HepG2 (cell line): ENCODE measurements around the gene MTREX. TPM values are rescaled to one million over a fixed set of nuclear protein-coding genes. Genes with fewer than 3 reads are reported as not detected.

ENCODE experiments used
- DR1 ChIP-seq: sonication (generic); formaldehyde crosslinking; IDR thresholded peaks from 2 replicates; pipeline ENCODE4 v1.8.0; 2021; ENCODE audit warnings: mild to moderate bottlenecking, missing genetic modification reagents, inconsistent platforms
- FOXA1 ChIP-seq, 2 experiments: fragments of 450-650 bp in 1 of 2; sonication (generic) in 1 of 2; formaldehyde crosslinking in 1 of 2; IDR thresholded peaks; 2 replicates each; pipeline versions ENCODE4 v1.4.0 to v1.6.1; 2016 to 2020; ENCODE audit warnings: missing genetic modification reagents in 1 of 2
- KLF12 ChIP-seq: sonication (generic); formaldehyde crosslinking; IDR thresholded peaks from 2 replicates; pipeline ENCODE4 v1.4.0; 2020; ENCODE audit warnings: missing genetic modification reagents, borderline replicate concordance
- SOX13 ChIP-seq, 3 experiments: fragments of 450-650 bp in 1 of 3; sonication (generic) in 1 of 3; formaldehyde crosslinking in 1 of 3; IDR thresholded peaks in 2 of 3; conservative IDR thresholded peaks in 1 of 3; 2 replicates each; pipeline versions ENCODE4 v1.5.0 to v1.6.1; 2016 to 2020; ENCODE audit warnings: antibody characterized with exemption in 1 of 3, mild to moderate bottlenecking in 1 of 3, missing compliant biosample characterization in 1 of 3, missing genetic modification reagents in 1 of 3, moderate library complexity in 1 of 3
- SOX5 ChIP-seq: IDR thresholded peaks from 2 replicates; pipeline ENCODE4 v1.6.1; 2016; ENCODE audit warnings: borderline replicate concordance
- SRSF4 ChIP-seq: fragments of 200-400 bp; formaldehyde crosslinking; IDR thresholded peaks from one replicate; pipeline ENCODE4 v1.6.1; 2018; ENCODE audit warnings: mild to moderate bottlenecking, low read depth, low read length, moderate library complexity; ENCODE audit not compliant: poor library complexity, severe bottlenecking
- STAT5B ChIP-seq: sonication (generic); formaldehyde crosslinking; IDR thresholded peaks from 2 replicates; pipeline ENCODE4 v1.4.0; 2020; ENCODE audit warnings: missing genetic modification reagents
- ZEB1 ChIP-seq: IDR thresholded peaks from 2 replicates; pipeline ENCODE4 v1.6.1; 2012; ENCODE audit warnings: mild to moderate bottlenecking, low read depth, inconsistent platforms; ENCODE audit not compliant: insufficient replicate concordance
- ZNF850 ChIP-seq: sonication (generic); formaldehyde crosslinking; conservative IDR thresholded peaks from 2 replicates; pipeline ENCODE4 v1.9.0; 2021; ENCODE audit warnings: mild to moderate bottlenecking, missing genetic modification reagents
- polyA plus RNA-seq, 8 experiments: library from polyadenylated mRNA; depleted of rRNA in 3 of 8; stranded (reverse) in 7 of 8; unstranded in 1 of 8; fragments of >200 nt; fragmentation: Illumina TruSeq in 4 of 8; extraction: Trizol in 4 of 8; gene quantifications; 2 replicates each; pipeline versions ENCODE4 v1.2.1 to v1.2.3, GENCODE V29; 2011 to 2016; ENCODE audit warnings: low read depth in 4 of 8, missing spikeins in 1 of 8, mixed read lengths in 1 of 8; ENCODE audit not compliant: insufficient read depth in 1 of 8
- total RNA-seq, 5 experiments: library from RNA; depleted of rRNA; stranded (reverse); fragments of >200 nt; fragmentation: Illumina TruSeq; extraction: Trizol; gene quantifications; 2 replicates each; pipeline ENCODE4 v1.2.3, GENCODE V29; 2016; ENCODE audit warnings: low read depth in 1 of 5
- TF ChIP-seq, protein P1 (sequence below): IDR thresholded peaks from 2 replicates; pipeline ENCODE4 v1.6.1; 2016; ENCODE audit warnings: low read depth
- TF ChIP-seq, protein P2 (sequence below): sonication (generic); formaldehyde crosslinking; IDR thresholded peaks from 2 replicates; pipeline ENCODE4 v1.9.0; 2021; ENCODE audit warnings: missing genetic modification reagents, mild to moderate bottlenecking, borderline replicate concordance
- TF ChIP-seq, protein P3 (sequence below): sonication (generic); formaldehyde crosslinking; IDR thresholded peaks from 2 replicates; pipeline ENCODE4 v1.5.0; 2020; ENCODE audit warnings: missing genetic modification reagents
- TF ChIP-seq, protein P4 (sequence below): sonication (generic); formaldehyde crosslinking; IDR thresholded peaks from 2 replicates; pipeline ENCODE4 v1.5.0; 2020; ENCODE audit warnings: mild to moderate bottlenecking, missing genetic modification reagents, borderline replicate concordance
- TF ChIP-seq, protein P5 (sequence below): sonication (generic); formaldehyde crosslinking; conservative IDR thresholded peaks from 2 replicates; pipeline ENCODE4 v1.8.1; 2023; ENCODE audit warnings: missing genetic modification reagents

The MTREX gene
- total and polyA plus RNA-seq, 2 of the 13 experiments (the other 11 are each of a cell fraction or from before 2014, with no cell fraction given), result 16.4 to 91.5 TPM

DNA sequence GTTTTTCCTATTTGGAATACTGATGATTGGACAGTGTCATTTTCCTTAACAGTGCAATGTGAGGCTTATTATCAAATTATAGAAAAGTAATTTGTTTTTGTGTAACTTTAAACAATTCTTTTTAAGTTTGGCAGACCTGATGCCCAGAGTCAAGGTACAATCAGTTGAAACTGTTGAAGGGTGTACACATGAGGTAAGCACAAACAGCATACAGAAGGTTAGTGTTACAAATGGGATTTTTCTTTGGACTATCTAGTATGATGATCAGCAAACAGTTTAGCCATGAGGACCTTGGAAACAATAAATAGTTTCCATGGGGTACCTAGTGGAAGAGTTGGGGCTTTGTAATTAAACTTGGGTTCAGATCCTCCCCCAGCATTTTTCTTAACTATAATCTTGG, 16.2 kb downstream of the MTREX start (continued):
- TF ChIP-seq DR1 (CRISPR knock-in tag) (no peak), KLF12 (no peak), STAT5B (CRISPR knock-in tag) (no peak), SRSF4 (no peak), SOX5 (CRISPR knock-in tag) (peak; percentile 55; the same call in 1 of the 2 replicates), ZNF850 (CRISPR knock-in tag) (no peak), SOX13 (IDR thresholded peaks at IDR 0.05) (no peak), SOX13 (CRISPR knock-in tag; conservative IDR thresholded peaks at IDR 0.05 in 1 of 2, IDR thresholded peaks at IDR 0.05 in 1 of 2) (peak in 1 of 2 experiments; percentile 45; a peak in 1 of 4 replicates), FOXA1 (IDR thresholded peaks at IDR 0.05) (no peak), FOXA1 (CRISPR knock-in tag; IDR thresholded peaks at IDR 0.05) (peak; percentile 51), ZEB1 (no peak)
- TF ChIP-seq, protein P1, sequence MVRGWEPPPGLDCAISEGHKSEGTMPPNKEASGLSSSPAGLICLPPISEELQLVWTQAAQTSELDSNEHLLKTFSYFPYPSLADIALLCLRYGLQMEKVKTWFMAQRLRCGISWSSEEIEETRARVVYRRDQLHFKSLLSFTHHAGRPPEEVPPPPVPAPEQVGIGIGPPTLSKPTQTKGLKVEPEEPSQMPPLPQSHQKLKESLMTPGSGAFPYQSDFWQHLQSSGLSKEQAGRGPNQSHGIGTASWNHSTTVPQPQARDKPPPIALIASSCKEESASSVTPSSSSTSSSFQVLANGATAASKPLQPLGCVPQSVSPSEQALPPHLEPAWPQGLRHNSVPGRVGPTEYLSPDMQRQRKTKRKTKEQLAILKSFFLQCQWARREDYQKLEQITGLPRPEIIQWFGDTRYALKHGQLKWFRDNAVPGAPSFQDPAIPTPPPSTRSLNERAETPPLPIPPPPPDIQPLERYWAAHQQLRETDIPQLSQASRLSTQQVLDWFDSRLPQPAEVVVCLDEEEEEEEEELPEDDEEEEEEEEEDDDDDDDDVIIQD, result 0 out of 2 replicates have a peak, but pooled peaks have one; percentile 47
- TF ChIP-seq, protein P2, sequence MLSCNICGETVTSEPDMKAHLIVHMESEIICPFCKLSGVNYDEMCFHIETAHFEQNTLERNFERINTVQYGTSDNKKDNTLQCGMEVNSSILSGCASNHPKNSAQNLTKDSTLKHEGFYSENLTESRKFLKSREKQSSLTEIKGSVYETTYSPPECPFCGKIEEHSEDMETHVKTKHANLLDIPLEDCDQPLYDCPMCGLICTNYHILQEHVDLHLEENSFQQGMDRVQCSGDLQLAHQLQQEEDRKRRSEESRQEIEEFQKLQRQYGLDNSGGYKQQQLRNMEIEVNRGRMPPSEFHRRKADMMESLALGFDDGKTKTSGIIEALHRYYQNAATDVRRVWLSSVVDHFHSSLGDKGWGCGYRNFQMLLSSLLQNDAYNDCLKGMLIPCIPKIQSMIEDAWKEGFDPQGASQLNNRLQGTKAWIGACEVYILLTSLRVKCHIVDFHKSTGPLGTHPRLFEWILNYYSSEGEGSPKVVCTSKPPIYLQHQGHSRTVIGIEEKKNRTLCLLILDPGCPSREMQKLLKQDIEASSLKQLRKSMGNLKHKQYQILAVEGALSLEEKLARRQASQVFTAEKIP (CRISPR knock-in tag), result no peak
- TF ChIP-seq, protein P3, sequence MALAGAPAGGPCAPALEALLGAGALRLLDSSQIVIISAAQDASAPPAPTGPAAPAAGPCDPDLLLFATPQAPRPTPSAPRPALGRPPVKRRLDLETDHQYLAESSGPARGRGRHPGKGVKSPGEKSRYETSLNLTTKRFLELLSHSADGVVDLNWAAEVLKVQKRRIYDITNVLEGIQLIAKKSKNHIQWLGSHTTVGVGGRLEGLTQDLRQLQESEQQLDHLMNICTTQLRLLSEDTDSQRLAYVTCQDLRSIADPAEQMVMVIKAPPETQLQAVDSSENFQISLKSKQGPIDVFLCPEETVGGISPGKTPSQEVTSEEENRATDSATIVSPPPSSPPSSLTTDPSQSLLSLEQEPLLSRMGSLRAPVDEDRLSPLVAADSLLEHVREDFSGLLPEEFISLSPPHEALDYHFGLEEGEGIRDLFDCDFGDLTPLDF (CRISPR knock-in tag), result no peak
- TF ChIP-seq, protein P4, sequence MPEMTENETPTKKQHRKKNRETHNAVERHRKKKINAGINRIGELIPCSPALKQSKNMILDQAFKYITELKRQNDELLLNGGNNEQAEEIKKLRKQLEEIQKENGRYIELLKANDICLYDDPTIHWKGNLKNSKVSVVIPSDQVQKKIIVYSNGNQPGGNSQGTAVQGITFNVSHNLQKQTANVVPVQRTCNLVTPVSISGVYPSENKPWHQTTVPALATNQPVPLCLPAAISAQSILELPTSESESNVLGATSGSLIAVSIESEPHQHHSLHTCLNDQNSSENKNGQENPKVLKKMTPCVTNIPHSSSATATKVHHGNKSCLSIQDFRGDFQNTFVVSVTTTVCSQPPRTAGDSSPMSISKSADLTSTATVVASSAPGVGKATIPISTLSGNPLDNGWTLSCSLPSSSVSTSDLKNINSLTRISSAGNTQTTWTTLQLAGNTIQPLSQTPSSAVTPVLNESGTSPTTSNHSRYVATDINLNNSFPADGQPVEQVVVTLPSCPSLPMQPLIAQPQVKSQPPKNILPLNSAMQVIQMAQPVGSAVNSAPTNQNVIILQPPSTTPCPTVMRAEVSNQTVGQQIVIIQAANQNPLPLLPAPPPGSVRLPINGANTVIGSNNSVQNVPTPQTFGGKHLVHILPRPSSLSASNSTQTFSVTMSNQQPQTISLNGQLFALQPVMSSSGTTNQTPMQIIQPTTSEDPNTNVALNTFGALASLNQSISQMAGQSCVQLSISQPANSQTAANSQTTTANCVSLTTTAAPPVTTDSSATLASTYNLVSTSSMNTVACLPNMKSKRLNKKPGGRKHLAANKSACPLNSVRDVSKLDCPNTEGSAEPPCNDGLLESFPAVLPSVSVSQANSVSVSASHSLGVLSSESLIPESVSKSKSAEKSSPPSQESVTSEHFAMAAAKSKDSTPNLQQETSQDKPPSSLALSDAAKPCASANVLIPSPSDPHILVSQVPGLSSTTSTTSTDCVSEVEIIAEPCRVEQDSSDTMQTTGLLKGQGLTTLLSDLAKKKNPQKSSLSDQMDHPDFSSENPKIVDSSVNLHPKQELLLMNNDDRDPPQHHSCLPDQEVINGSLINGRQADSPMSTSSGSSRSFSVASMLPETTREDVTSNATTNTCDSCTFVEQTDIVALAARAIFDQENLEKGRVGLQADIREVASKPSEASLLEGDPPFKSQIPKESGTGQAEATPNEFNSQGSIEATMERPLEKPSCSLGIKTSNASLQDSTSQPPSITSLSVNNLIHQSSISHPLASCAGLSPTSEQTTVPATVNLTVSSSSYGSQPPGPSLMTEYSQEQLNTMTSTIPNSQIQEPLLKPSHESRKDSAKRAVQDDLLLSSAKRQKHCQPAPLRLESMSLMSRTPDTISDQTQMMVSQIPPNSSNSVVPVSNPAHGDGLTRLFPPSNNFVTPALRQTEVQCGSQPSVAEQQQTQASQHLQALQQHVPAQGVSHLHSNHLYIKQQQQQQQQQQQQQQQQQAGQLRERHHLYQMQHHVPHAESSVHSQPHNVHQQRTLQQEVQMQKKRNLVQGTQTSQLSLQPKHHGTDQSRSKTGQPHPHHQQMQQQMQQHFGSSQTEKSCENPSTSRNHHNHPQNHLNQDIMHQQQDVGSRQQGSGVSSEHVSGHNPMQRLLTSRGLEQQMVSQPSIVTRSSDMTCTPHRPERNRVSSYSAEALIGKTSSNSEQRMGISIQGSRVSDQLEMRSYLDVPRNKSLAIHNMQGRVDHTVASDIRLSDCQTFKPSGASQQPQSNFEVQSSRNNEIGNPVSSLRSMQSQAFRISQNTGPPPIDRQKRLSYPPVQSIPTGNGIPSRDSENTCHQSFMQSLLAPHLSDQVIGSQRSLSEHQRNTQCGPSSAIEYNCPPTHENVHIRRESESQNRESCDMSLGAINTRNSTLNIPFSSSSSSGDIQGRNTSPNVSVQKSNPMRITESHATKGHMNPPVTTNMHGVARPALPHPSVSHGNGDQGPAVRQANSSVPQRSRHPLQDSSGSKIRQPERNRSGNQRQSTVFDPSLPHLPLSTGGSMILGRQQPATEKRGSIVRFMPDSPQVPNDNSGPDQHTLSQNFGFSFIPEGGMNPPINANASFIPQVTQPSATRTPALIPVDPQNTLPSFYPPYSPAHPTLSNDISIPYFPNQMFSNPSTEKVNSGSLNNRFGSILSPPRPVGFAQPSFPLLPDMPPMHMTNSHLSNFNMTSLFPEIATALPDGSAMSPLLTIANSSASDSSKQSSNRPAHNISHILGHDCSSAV, result no peak
- TF ChIP-seq, protein P5, sequence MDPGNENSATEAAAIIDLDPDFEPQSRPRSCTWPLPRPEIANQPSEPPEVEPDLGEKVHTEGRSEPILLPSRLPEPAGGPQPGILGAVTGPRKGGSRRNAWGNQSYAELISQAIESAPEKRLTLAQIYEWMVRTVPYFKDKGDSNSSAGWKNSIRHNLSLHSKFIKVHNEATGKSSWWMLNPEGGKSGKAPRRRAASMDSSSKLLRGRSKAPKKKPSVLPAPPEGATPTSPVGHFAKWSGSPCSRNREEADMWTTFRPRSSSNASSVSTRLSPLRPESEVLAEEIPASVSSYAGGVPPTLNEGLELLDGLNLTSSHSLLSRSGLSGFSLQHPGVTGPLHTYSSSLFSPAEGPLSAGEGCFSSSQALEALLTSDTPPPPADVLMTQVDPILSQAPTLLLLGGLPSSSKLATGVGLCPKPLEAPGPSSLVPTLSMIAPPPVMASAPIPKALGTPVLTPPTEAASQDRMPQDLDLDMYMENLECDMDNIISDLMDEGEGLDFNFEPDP, result no peak
